Endothelial cell of umbilical vein (primary cell): ENCODE data around the gene CHD9. TPM values are rescaled to one million over a fixed set of nuclear protein-coding genes. Genes with fewer than 3 reads are reported as not detected.

Experiments
- BruUV-seq: library from RNA; stranded (reverse); fragments of 400-500 nt; replicated peaks from 2 replicates; lab custom pipeline; 2021; lab: Mats Ljungman, UMichigan
- CTCF ChIA-PET: fragments of 300-600, 350-600 bp; sonication (Branson Sonifier 250); formaldehyde crosslinking; loops from one replicate; lab custom pipeline; 2021; ENCODE audit warnings: antibody characterized with exemption, inconsistent platforms; lab: Charles Lee
- POLR2A ChIA-PET: fragments of 300-600, 350-600 bp; sonication (Branson Sonifier 250); formaldehyde crosslinking; loops from one replicate; lab custom pipeline; 2021; ENCODE audit warnings: antibody characterized with exemption, inconsistent platforms; lab: Charles Lee
- DNase-seq: peaks from one replicate; pipeline ENCODE4 v3.0.0-alpha.2; 2011; ENCODE audit warnings: low read depth, low spot score
- FAIRE-seq: peaks from 2 replicates; lab custom pipeline; 2011; peaks lifted over from hg19 to GRCh38; lab: Jason Lieb, UNC
- H2AFZ ChIP-seq: 2 replicates; pipeline ENCODE4 v1.6.0; 2012; ENCODE audit warnings: low read depth, low read length, control low read depth, inconsistent platforms
- H3K27ac ChIP-seq: 2 replicates; pipeline ENCODE4 v1.5.1; 2011; ENCODE audit warnings: low read depth, mild to moderate bottlenecking, control low read depth, low read length, moderate library complexity; ENCODE audit not compliant: insufficient read depth
- H3K27me3 ChIP-seq, 2 experiments: 2 replicates each; pipeline versions ENCODE4 v1.6.0 to v1.6.1; 2011; ENCODE audit warnings: low read length in 2 of 2, mixed read lengths in 1 of 2; ENCODE audit not compliant: control insufficient read depth in 2 of 2, insufficient read depth in 2 of 2
- H3K36me3 ChIP-seq, 2 experiments: 2 replicates in 1 of 2; 3 replicates in 1 of 2; pipeline ENCODE4 v1.5.1; 2011; ENCODE audit warnings: low read length in 2 of 2, mild to moderate bottlenecking in 1 of 2, moderate library complexity in 1 of 2; ENCODE audit not compliant: control insufficient read depth in 2 of 2, insufficient read depth in 2 of 2; ENCODE audit errors: extremely low read depth in 1 of 2
- H3K4me1 ChIP-seq: 3 replicates; pipeline ENCODE4 v1.5.1; 2011; ENCODE audit warnings: mild to moderate bottlenecking, low read length; ENCODE audit not compliant: control insufficient read depth, insufficient read depth; ENCODE audit errors: extremely low read depth
- H3K4me2 ChIP-seq: 2 replicates; pipeline ENCODE4 v1.6.1; 2011; ENCODE audit warnings: low read length, control low read depth, mixed read lengths; ENCODE audit not compliant: insufficient read depth
- H3K4me3 ChIP-seq, 3 experiments: fragments of 200-600 bp in 1 of 3; sonication (generic), shearing (Covaris generic) in 1 of 3; replicated peaks in 1 of 3; 2 replicates each; pipeline ENCODE4 v1.5.1; 2011 to 2016; ENCODE audit warnings: control low read depth in 3 of 3, low read length in 3 of 3, mild to moderate bottlenecking in 2 of 3, inconsistent platforms in 1 of 3, low read depth in 1 of 3, moderate library complexity in 1 of 3; ENCODE audit not compliant: insufficient read depth in 1 of 3
- H3K79me2 ChIP-seq: 2 replicates; pipeline ENCODE4 v1.6.0; 2012; ENCODE audit warnings: low read length, inconsistent platforms; ENCODE audit not compliant: control insufficient read depth, insufficient read depth
- H3K9ac ChIP-seq: replicated peaks from 2 replicates; pipeline ENCODE3; 2011; ENCODE audit warnings: low read length, control low read depth; ENCODE audit not compliant: insufficient read depth; ENCODE audit errors: extremely low read depth
- H3K9me1 ChIP-seq: replicated peaks from 3 replicates; pipeline ENCODE4 v1.6.0; 2011; ENCODE audit warnings: mild to moderate bottlenecking, low read length; ENCODE audit not compliant: control insufficient read depth, insufficient read depth; ENCODE audit errors: extremely low read depth
- H3K9me3 ChIP-seq: replicated peaks from 2 replicates; pipeline ENCODE4 v1.5.1; 2012; ENCODE audit warnings: low read length, inconsistent platforms; ENCODE audit not compliant: control insufficient read depth, insufficient read depth
- H4K20me1 ChIP-seq: replicated peaks from 2 replicates; pipeline ENCODE3; 2011; ENCODE audit warnings: mild to moderate bottlenecking, low read length; ENCODE audit not compliant: control insufficient read depth, insufficient read depth; ENCODE audit errors: extremely low read depth
- CTCF ChIP-seq, 2 donors: IDR thresholded peaks; 1 replicate in 1 of 2; 2 replicates in 1 of 2; pipeline ENCODE4 v1.5.1; 2011; ENCODE audit warnings: low read length in 2 of 2, mild to moderate bottlenecking in 2 of 2, moderate library complexity in 2 of 2, control low read depth in 1 of 2, inconsistent platforms in 1 of 2, low read depth in 1 of 2; ENCODE audit not compliant: insufficient read depth in 1 of 2; ENCODE audit errors: extremely low read depth in 1 of 2
- EZH2 ChIP-seq: IDR thresholded peaks from 2 replicates; pipeline ENCODE4 v1.6.1; 2012; ENCODE audit warnings: borderline replicate concordance, low read depth, mild to moderate bottlenecking, moderate library complexity, low read length, inconsistent platforms; ENCODE audit not compliant: severe bottlenecking
- FOS ChIP-seq: IDR thresholded peaks from 2 replicates; pipeline ENCODE4 v1.6.1; 2011; ENCODE audit warnings: mild to moderate bottlenecking, low read length, moderate library complexity, borderline replicate concordance; ENCODE audit not compliant: insufficient read depth
- GATA2 ChIP-seq: IDR thresholded peaks from 2 replicates; pipeline ENCODE4 v1.7.0; 2011; ENCODE audit warnings: low read depth, mild to moderate bottlenecking, moderate library complexity, mixed read lengths, low read length; ENCODE audit not compliant: insufficient read length, insufficient read depth
- MAX ChIP-seq: IDR thresholded peaks from 2 replicates; pipeline ENCODE4 v1.6.1; 2011; ENCODE audit not compliant: insufficient read depth, insufficient read length
- MYC ChIP-seq: IDR thresholded peaks from one replicate; pipeline ENCODE4 v1.6.1; 2011; ENCODE audit warnings: mild to moderate bottlenecking, low read depth, low read length
- POLR2A ChIP-seq: IDR thresholded peaks from 2 replicates; pipeline ENCODE4 v1.6.1; 2012; ENCODE audit warnings: low read depth, mild to moderate bottlenecking, control low read depth, low read length
- POLR2AphosphoS5 ChIP-seq: IDR thresholded peaks from 2 replicates; pipeline ENCODE4 v1.6.1; 2012; ENCODE audit warnings: low read depth, mild to moderate bottlenecking, control low read depth, low read length, moderate library complexity; ENCODE audit not compliant: insufficient read depth
- dilution Hi-C: fragments of 300-500 bp; cut with MboI; formaldehyde crosslinking; loops from one replicate; pipeline ENCODE4 v1.15.0; 2019; ENCODE audit warnings: low sequenced_read_pairs; ENCODE audit not compliant: extremely low pct_ligation_motif_present
- intact Hi-C: fragments of 100-400 bp; cut with micrococcal nuclease; formaldehyde crosslinking; loops from one replicate; pipeline ENCODE4 v1.10.0; 2022
- polyA plus RNA-seq, 4 experiments: library from polyadenylated mRNA; depleted of rRNA in 3 of 4; stranded (reverse) in 3 of 4; unstranded in 1 of 4; fragments of >200 nt; gene quantifications; 2 replicates each; pipeline versions ENCODE4 v1.2.1 to v1.2.3, GENCODE V29; 2011 to 2012; ENCODE audit warnings: missing spikeins in 1 of 4
- total RNA-seq: library from RNA; stranded (reverse); gene quantifications from 2 replicates; pipeline ENCODE4 v1.2.3, GENCODE V29; 2021

Gene CHD9
- total and polyA plus RNA-seq, 2 donors (not counting 3 experiments of a cell fraction or from before 2014, with no cell fraction given), result 9.9 to 59.2 TPM

DNA sequence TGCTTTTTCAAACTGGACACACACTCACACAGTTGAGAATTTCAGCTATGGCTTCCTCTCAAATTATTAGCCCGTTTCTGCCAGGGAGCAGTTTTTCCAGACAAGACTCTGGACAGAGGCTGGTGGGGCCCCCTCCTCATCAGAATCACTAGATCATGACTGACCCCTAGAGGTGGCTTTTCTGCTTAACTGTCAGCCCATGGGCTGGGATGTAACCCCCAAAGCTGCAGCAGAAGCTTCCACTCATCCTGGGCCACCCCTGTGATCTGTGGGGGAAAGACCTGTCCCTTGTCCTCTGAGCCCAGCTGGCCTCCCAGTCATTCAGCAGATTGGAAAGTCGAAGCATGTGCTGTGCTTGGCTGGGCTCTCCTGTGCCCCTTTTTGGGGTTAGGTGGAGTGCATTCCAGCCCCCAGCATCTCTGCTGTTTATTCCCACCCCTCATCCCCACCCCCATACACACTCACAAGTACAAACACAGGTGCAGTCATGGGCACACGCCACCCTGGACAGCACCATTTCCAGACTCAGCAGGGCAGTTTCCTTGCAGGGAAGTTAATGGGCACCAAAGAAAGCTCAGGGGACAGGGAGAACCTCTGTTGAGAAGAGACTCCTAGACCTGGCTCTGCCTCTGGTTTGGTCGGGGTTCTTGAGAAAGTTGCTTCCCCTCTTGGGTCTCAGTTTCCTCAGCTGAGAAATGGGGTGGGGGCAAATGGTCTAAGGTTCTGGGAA, 301.9 kb downstream of the CHD9 start:
- Histone ChIP-seq H2AFZ (no peak overlapping the region), H4K20me1 (no peaks in the 10 kb centered on the region), H3K27me3 (no peaks in the 10 kb centered on the region), H3K9me1 (no peaks in the 10 kb centered on the region), H3K4me3 (no peak overlapping the region), H3K9me3 (no peaks in the 10 kb centered on the region), H3K36me3 (no peaks in the 10 kb centered on the region), H3K79me2 (no peaks in the 10 kb centered on the region), H3K4me1 (no peaks in the 10 kb centered on the region), H3K9ac (no peak overlapping the region), H3K27ac (no peak overlapping the region), H3K4me2 (no peak overlapping the region)
- POLR2A ChIA-PET, result no interaction called here
- FAIRE-seq (no peak), DNase-seq (no peak)
- no TSS peak for BruUV-seq
- TF ChIP-seq CTCF (IDR thresholded peaks at IDR 0.05; ENCODE audit: extremely low read depth in 1 of 2, insufficient read depth in 1 of 2, low read depth in 1 of 2, low read length in 2 of 2) (no peak), MYC (no peak), FOS (no peak), POLR2A (no peak), POLR2AphosphoS5 (no peak), GATA2 (no peak), MAX (no peak), EZH2 (no peak)
- CTCF ChIA-PET, result interaction anchor here (1.4 to 2.0 kb wide), 2 partner anchors 20 to 1165 kb away, joined by 3 to 6 read pairs; no protein-coding TSS in a partner anchor
- dilution Hi-C loops, result no loop called here
- intact Hi-C loops, result no loop called here
